Kidney (tissue), 14 donors: ENCODE measurements around the gene PKD1L1. TPM values are rescaled to one million over a fixed set of nuclear protein-coding genes. Genes with fewer than 3 reads are reported as not detected.
A peak's percentile ranks its signal among the peaks of the same experiment; 100 is the strongest.

Experiments used
- DNase-seq, 5 donors: peaks; one replicate each; pipeline ENCODE4 v3.0.0-alpha.2; 2013 to 2020
- FAIRE-seq: peaks from 2 replicates; lab custom pipeline; 2012; peaks lifted over from hg19 to GRCh38; lab: Jason Lieb, UNC
- H3K27ac ChIP-seq, 2 donors: one replicate each; pipeline ENCODE4 v1.7.0; 2013; ENCODE audit warnings: low read depth in 2 of 2, low read length in 2 of 2, inconsistent platforms in 1 of 2
- H3K27me3 ChIP-seq: one replicate; pipeline ENCODE4 v1.7.1; 2013; ENCODE audit warnings: low read length, inconsistent platforms; ENCODE audit not compliant: control insufficient read depth, insufficient read depth
- H3K36me3 ChIP-seq, 3 donors: one replicate each; pipeline versions ENCODE4 v1.7.0 to v1.7.1; 2013; ENCODE audit warnings: low read length in 3 of 3, control low read depth in 1 of 3, inconsistent platforms in 1 of 3; ENCODE audit not compliant: insufficient read depth in 3 of 3, control insufficient read depth in 2 of 3
- H3K4me1 ChIP-seq, 3 donors: one replicate each; pipeline versions ENCODE4 v1.7.0 to v1.7.1; 2013; ENCODE audit warnings: low read length in 3 of 3, inconsistent platforms in 1 of 3, low read depth in 1 of 3; ENCODE audit not compliant: control insufficient read depth in 2 of 3, insufficient read depth in 2 of 3
- H3K4me3 ChIP-seq, 3 donors: one replicate each; pipeline versions ENCODE4 v1.7.0 to v1.8.1; 2013; ENCODE audit warnings: low read length in 3 of 3, control low read depth in 1 of 3, inconsistent platforms in 1 of 3
- H3K9ac ChIP-seq, 3 donors: one replicate each; pipeline versions ENCODE4 v1.7.0 to v1.7.1; 2013; ENCODE audit warnings: low read length in 3 of 3, control low read depth in 1 of 3, inconsistent platforms in 1 of 3
- H3K9me3 ChIP-seq, 3 donors: one replicate each; pipeline versions ENCODE4 v1.7.0 to v1.7.1; 2013; ENCODE audit warnings: low read length in 3 of 3, control low read depth in 1 of 3, inconsistent platforms in 1 of 3; ENCODE audit not compliant: control insufficient read depth in 2 of 3, insufficient read depth in 1 of 3
- intact Hi-C: fragments of 100-400 bp; cut with DNase I; formaldehyde crosslinking; loops from one replicate; pipeline ENCODE4 v1.11.1; 2022
- polyA plus RNA-seq: library from polyadenylated mRNA; stranded (reverse); fragments of 350-450 nt; fragmentation: Illumina TruSeq; extraction: RNeasy Lipid Tissue Mini Kit (QIAGEN cat#74804); gene quantifications from one replicate; pipeline ENCODE4 v1.2.3, GENCODE V29; 2014; ENCODE audit warnings: low read depth, low replicate concordance; ENCODE audit not compliant: insufficient read depth
- total RNA-seq: library from RNA; stranded (reverse); fragmentation: NEBNext Ultra II Directional; extraction: Animal tissue kit (Norgen Biotek cat#: 25700); gene quantifications from one replicate; pipeline ENCODE4 v1.2.1, GENCODE V29; 2021
- TF ChIP-seq, protein P1 (sequence below): IDR thresholded peaks from 3 replicates; pipeline ENCODE4 v1.5.1; 2012; ENCODE audit warnings: mild to moderate bottlenecking, moderate library complexity, borderline replicate concordance; ENCODE audit not compliant: insufficient read depth; ENCODE audit errors: extremely low read depth
- donor health status: control.
- donor health status: control.
- donor health status: control.
- donor health status: control.
- donor health status: control.
- donor health status: DM: yes; HTN: yes; CAD: no.
- donor health status: Normal renal cell carcinoma (clear cell type).

The PKD1L1 gene
- total and polyA plus RNA-seq, 2 donors from 2014 or later, result 0.32 to 0.82 TPM

DNA sequence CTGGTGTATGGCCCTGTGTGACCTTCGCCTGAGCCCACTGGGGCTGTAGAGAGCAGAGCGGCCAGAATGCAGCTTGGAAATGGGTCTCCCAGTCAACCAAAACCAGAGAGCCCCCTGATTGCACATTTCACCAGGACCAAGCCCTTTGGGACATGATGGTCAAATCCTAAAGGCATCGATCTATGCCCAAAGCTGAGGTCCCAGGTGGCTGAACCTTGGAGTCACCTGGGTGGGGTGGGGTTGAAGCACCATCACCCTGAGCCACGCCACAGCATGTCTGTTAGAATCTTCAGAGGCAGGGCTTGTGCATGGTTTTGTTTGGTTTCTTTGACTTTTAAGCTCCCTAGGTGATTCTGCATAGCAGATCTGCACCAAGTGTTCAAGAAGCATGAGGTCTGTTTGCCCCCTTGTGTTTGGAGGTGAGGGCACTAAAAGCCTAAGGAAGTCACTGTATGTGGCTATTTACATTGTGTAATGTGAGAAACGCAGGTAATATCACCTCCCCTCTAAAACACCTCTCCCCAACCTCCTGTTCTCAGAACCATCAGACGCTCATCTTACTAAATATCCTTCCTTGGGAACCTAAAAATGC lies 9.6 kb downstream of the PKD1L1 start:
- H3K27me3 ChIP-seq, result no peaks in the 10 kb centered on the region
- no peaks in the 10 kb centered on the region for H3K9me3 ChIP-seq
- no peak for FAIRE-seq
- no peak overlapping the region for H3K27ac ChIP-seq
- H3K4me3 ChIP-seq, result no peak overlapping the region
- TF ChIP-seq, protein P1, sequence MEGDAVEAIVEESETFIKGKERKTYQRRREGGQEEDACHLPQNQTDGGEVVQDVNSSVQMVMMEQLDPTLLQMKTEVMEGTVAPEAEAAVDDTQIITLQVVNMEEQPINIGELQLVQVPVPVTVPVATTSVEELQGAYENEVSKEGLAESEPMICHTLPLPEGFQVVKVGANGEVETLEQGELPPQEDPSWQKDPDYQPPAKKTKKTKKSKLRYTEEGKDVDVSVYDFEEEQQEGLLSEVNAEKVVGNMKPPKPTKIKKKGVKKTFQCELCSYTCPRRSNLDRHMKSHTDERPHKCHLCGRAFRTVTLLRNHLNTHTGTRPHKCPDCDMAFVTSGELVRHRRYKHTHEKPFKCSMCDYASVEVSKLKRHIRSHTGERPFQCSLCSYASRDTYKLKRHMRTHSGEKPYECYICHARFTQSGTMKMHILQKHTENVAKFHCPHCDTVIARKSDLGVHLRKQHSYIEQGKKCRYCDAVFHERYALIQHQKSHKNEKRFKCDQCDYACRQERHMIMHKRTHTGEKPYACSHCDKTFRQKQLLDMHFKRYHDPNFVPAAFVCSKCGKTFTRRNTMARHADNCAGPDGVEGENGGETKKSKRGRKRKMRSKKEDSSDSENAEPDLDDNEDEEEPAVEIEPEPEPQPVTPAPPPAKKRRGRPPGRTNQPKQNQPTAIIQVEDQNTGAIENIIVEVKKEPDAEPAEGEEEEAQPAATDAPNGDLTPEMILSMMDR, result no peak
- H3K9ac ChIP-seq, result no peak overlapping the region
- peaks cover 0 to 4% (median 0%) of the 10 kb centered on the region in 3 donors for H3K4me1 ChIP-seq
- peak in 2 of 5 donors; percentile 41 to 49 for DNase-seq
- intact Hi-C loops, result no loop called here
- no peaks in the 10 kb centered on the region for H3K36me3 ChIP-seq

DNA sequence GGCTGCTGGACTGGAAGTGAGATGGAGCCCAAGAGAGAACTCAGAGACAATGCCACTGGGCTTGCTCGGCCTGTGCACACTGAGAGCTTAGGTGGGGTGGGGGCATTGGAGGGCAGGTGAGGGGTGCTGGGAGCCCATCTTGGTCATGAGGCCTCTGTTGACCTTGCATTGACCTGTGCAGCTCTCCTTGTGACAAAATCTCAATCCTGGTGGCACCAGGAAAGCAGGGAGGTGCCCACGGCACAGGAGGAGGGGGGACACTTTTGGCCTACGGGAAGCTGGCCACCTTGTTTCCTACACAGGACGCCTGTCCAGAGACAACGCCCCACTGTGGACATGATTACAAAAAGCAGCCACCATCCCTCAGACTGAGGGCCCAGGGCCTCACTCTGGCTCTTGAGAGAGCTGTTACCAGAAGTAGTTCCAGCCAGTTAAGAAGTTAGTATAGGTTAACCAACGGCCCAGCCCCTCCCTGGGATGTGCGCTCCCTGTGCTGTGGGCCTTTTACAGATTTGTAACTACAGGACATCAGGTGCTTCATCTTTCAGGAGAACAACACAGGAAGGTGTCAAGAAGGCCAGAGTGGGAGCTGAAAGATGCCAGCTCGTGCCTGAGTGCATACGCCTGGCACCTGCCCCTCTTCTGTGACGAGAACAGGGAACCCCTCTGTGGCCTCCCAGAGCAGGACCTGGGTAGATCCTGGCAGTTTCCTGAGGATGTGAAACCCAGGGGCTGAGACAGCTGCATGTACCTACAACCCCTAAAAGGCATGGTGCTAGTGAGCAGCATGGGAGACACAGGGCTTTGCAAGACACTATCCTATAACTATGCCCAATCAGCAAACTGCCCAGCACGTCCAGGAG lies 10.3 kb downstream of the PKD1L1 start:
- Histone ChIP-seq H3K27ac (no peak overlapping the region), H3K36me3 (no peaks in the 10 kb centered on the region), H3K9me3 (no peaks in the 10 kb centered on the region), H3K4me3 (no peak overlapping the region), H3K9ac (no peak overlapping the region), H3K27me3 (no peaks in the 10 kb centered on the region), H3K4me1 (peaks cover 0 to 4% (median 0%) of the 10 kb centered on the region in 3 donors)
- TF ChIP-seq, protein P1, result no peak
- FAIRE-seq (no peak), DNase-seq (no peak)
- intact Hi-C loops, result no loop called here

GRCh38 chr7:47937065-47937687 lies 11.1 kb downstream of the PKD1L1 start:
- FAIRE-seq (no peak), DNase-seq (peak in 1 of 5 donors; percentile 33)
- Histone ChIP-seq H3K4me1 (peaks cover 0 to 4% (median 0%) of the 10 kb centered on the region in 3 donors), H3K36me3 (no peaks in the 10 kb centered on the region), H3K27me3 (no peaks in the 10 kb centered on the region), H3K4me3 (no peak overlapping the region), H3K9ac (no peak overlapping the region), H3K27ac (no peak overlapping the region), H3K9me3 (no peaks in the 10 kb centered on the region)
- TF ChIP-seq, protein P1, result no peak
- intact Hi-C loops, result no loop called here
